Mucosa of rectum (tissue), 2 donors: Measurements from ENCODE around the gene KLHL11.
"Not testable (repeated sequence)": the region's sequence is repeated elsewhere in the genome, so short reads cannot be mapped to it uniquely, and the experiment has no call there.

Experiments used
- H3K27ac ChIP-seq, 2 donors: one replicate each; pipeline ENCODE4 v1.7.0; 2013; ENCODE audit warnings: inconsistent platforms in 2 of 2, low read depth in 2 of 2, low read length in 2 of 2
- H3K27me3 ChIP-seq, 2 donors: one replicate each; pipeline ENCODE4 v1.7.0; 2013; ENCODE audit warnings: low read length in 2 of 2; ENCODE audit not compliant: control insufficient read depth in 2 of 2, insufficient read depth in 2 of 2
- H3K36me3 ChIP-seq, 2 donors: one replicate each; pipeline ENCODE4 v1.7.0; 2013; ENCODE audit warnings: low read length in 2 of 2; ENCODE audit not compliant: control insufficient read depth in 2 of 2, insufficient read depth in 2 of 2
- H3K4me1 ChIP-seq, 2 donors: one replicate each; pipeline ENCODE4 v1.7.0; 2013; ENCODE audit warnings: low read length in 2 of 2, mild to moderate bottlenecking in 1 of 2; ENCODE audit not compliant: control insufficient read depth in 2 of 2, insufficient read depth in 2 of 2
- H3K4me3 ChIP-seq, 2 donors: one replicate each; pipeline ENCODE4 v1.7.0; 2013; ENCODE audit warnings: low read length in 2 of 2
- H3K9ac ChIP-seq, 2 donors: one replicate each; pipeline ENCODE4 v1.7.0; 2013; ENCODE audit warnings: low read length in 2 of 2, low read depth in 1 of 2, mild to moderate bottlenecking in 1 of 2
- H3K9me3 ChIP-seq, 2 donors: one replicate each; pipeline ENCODE4 v1.7.0; 2013; ENCODE audit warnings: low read length in 2 of 2; ENCODE audit not compliant: control insufficient read depth in 2 of 2
- donor health status: healthy.
- donor health status: Normal muscosa, but diverticular disease.

KLHL11 gene

GRCh38 chr17:41869426-41869825, 4.2 kb upstream of the KLHL11 start:
- peaks cover 3% of the 10 kb centered on the region in 2 donors for H3K4me1 ChIP-seq
- H3K36me3 ChIP-seq = peaks cover 49 to 54% of the 10 kb centered on the region in 2 donors

GRCh38 chr17:41868568-41868967, 3.3 kb upstream of the KLHL11 start:
- H3K9me3 ChIP-seq = no peaks in the 10 kb centered on the region
- H3K36me3 ChIP-seq = peaks cover 41 to 47% of the 10 kb centered on the region in 2 donors
- no peak overlapping the region for H3K9ac ChIP-seq
- H3K4me3 ChIP-seq = no peak overlapping the region
- no peak overlapping the region for H3K27ac ChIP-seq
- H3K4me1 ChIP-seq = peaks cover 10 to 11% of the 10 kb centered on the region in 2 donors
- H3K27me3 ChIP-seq = no peaks in the 10 kb centered on the region

More at GRCh38 chr17:41869426-41869825, 4.2 kb upstream of the KLHL11 start:
- Histone ChIP-seq H3K9me3 (no peaks in the 10 kb centered on the region), H3K27me3 (no peaks in the 10 kb centered on the region), H3K4me3 (no peak overlapping the region), H3K9ac (no peak overlapping the region), H3K27ac (no peak overlapping the region)

- H3K9ac ChIP-seq = peak overlapping the region; percentile 52 to 92
- no peaks in the 10 kb centered on the region for H3K9me3 ChIP-seq
- peak overlapping the region; percentile 64 to 72 for H3K4me3 ChIP-seq
- peaks cover 14 to 17% of the 10 kb centered on the region in 2 donors for H3K4me1 ChIP-seq
- peak overlapping the region in 1 of 2 donors; percentile 91 for H3K27ac ChIP-seq
- peaks cover 22 to 24% of the 10 kb centered on the region in 2 donors for H3K36me3 ChIP-seq
- H3K27me3 ChIP-seq = no peaks in the 10 kb centered on the region
Measured at GRCh38 chr17:41865596-41865893, 322 bp upstream of the KLHL11 start.

- Histone ChIP-seq H3K36me3 (peaks cover 13 to 15% of the 10 kb centered on the region in 2 donors), H3K9me3 (no peaks in the 10 kb centered on the region), H3K9ac (peak overlapping the region; percentile 69 to 92), H3K27ac (peak overlapping the region; percentile 89 to 91), H3K27me3 (no peaks in the 10 kb centered on the region), H3K4me1 (peaks cover 14 to 17% of the 10 kb centered on the region in 2 donors), H3K4me3 (peak overlapping the region; percentile 79 to 84)
Measured at GRCh38 chr17:41864498-41864835, 756 bp downstream of the KLHL11 start.

- H3K27ac ChIP-seq = no peak overlapping the region
- no peaks in the 10 kb centered on the region for H3K27me3 ChIP-seq
- H3K4me1 ChIP-seq = peaks cover 14 to 17% of the 10 kb centered on the region in 2 donors
- H3K4me3 ChIP-seq = peak overlapping the region in 1 of 2 donors; percentile 84
- peak overlapping the region in 1 of 2 donors; percentile 92 for H3K9ac ChIP-seq
- peaks cover 5 to 9% of the 10 kb centered on the region in 2 donors for H3K36me3 ChIP-seq
- H3K9me3 ChIP-seq = no peaks in the 10 kb centered on the region
Measured at GRCh38 chr17:41863074-41863848, 2.0 kb downstream of the KLHL11 start.

- no peak overlapping the region for H3K27ac ChIP-seq
- no peak overlapping the region for H3K9ac ChIP-seq
- peaks cover 12 to 14% of the 10 kb centered on the region in 2 donors for H3K4me1 ChIP-seq
Measured at GRCh38 chr17:41860254-41860931, 4.8 kb downstream of the KLHL11 start.

GRCh38 chr17:41851382-41851781, 13.8 kb downstream of the KLHL11 start:
- peaks cover 13 to 21% of the 10 kb centered on the region in 2 donors for H3K36me3 ChIP-seq
- H3K9ac ChIP-seq, H3K27ac ChIP-seq, H3K4me1 ChIP-seq, H3K27me3 ChIP-seq, H3K9me3 ChIP-seq, H3K4me3 ChIP-seq: not testable (repeated sequence)

More at GRCh38 chr17:41860254-41860931, 4.8 kb downstream of the KLHL11 start:
- Histone ChIP-seq H3K9me3 (no peaks in the 10 kb centered on the region), H3K36me3 (no peaks in the 10 kb centered on the region), H3K27me3 (no peaks in the 10 kb centered on the region), H3K4me3 (no peak overlapping the region)

GRCh38 chr17:41849251-41849990, 15.8 kb downstream of the KLHL11 start:
- no peaks in the 10 kb centered on the region for H3K9me3 ChIP-seq
- H3K27ac ChIP-seq = no peak overlapping the region
- H3K4me1 ChIP-seq = no peaks in the 10 kb centered on the region
- H3K9ac ChIP-seq = no peak overlapping the region
- H3K27me3 ChIP-seq = no peaks in the 10 kb centered on the region
- peaks cover 10 to 15% of the 10 kb centered on the region in 2 donors for H3K36me3 ChIP-seq
- no peak overlapping the region for H3K4me3 ChIP-seq

- H3K36me3 ChIP-seq = peaks cover 5 to 9% of the 10 kb centered on the region in 2 donors
- no peak overlapping the region for H3K4me3 ChIP-seq
- H3K4me1 ChIP-seq = no peaks in the 10 kb centered on the region
- no peak overlapping the region for H3K9ac ChIP-seq
- no peaks in the 10 kb centered on the region for H3K27me3 ChIP-seq
- no peaks in the 10 kb centered on the region for H3K9me3 ChIP-seq
- H3K27ac ChIP-seq = no peak overlapping the region
Measured at GRCh38 chr17:41848788-41849187, 16.4 kb downstream of the KLHL11 start.

GRCh38 chr17:41844971-41845370, 20.3 kb downstream of the KLHL11 start:
- Histone ChIP-seq H3K9me3 (no peaks in the 10 kb centered on the region), H3K4me1 (no peaks in the 10 kb centered on the region), H3K36me3 (no peaks in the 10 kb centered on the region), H3K4me3 (no peak overlapping the region), H3K9ac (no peak overlapping the region), H3K27me3 (no peaks in the 10 kb centered on the region), H3K27ac (no peak overlapping the region)
